ENCODE measurements around the gene TSPEAR.
A peak's percentile ranks its signal among the peaks of the same experiment; 100 is the strongest.

Gene TSPEAR

GRCh38 chr21:44517175-44517899 lies 194.0 kb downstream of the TSPEAR start:
- no peak overlapping the region for H3K4me3 ChIP-seq
- no peak overlapping the region for H3K4me2 ChIP-seq
- no peak overlapping the region for H3K9ac ChIP-seq
- H3K27ac ChIP-seq: no peak overlapping the region
- TF ChIP-seq Cebpa-rat (IDR thresholded peaks at IDR 0.05): no peak
- H4K20me1 ChIP-seq: peaks cover 0 to 6% (median 0%) of the 10 kb centered on the region in 11 experiments; a peak in 1 of 22 replicates
- H3K4me1 ChIP-seq: peaks cover 0 to 29% (median 21%) of the 10 kb centered on the region in 10 experiments; a peak in 17 of 20 replicates
- peaks cover 0 to 18% (median 0%) of the 10 kb centered on the region in 11 experiments; a peak in 3 of 22 replicates for H3K9me3 ChIP-seq (replicated peaks in 1 of 11)
- no peaks in the 10 kb centered on the region for H3K27me3 ChIP-seq
- no peaks in the 10 kb centered on the region for H3K36me3 ChIP-seq

GRCh38 chr21:44516828-44517174 lies 194.6 kb downstream of the TSPEAR start:
- Histone ChIP-seq H3K4me1 (peaks cover 0 to 29% (median 21%) of the 10 kb centered on the region in 10 experiments; a peak in 17 of 20 replicates), H3K27me3 (no peaks in the 10 kb centered on the region), H3K9ac (no peak overlapping the region), H4K20me1 (peaks cover 0 to 6% (median 0%) of the 10 kb centered on the region in 11 experiments; a peak in 1 of 22 replicates), H3K4me3 (no peak overlapping the region), H3K9me3 (replicated peaks in 1 of 11) (peaks cover 0 to 18% (median 0%) of the 10 kb centered on the region in 11 experiments; a peak in 3 of 22 replicates), H3K27ac (no peak overlapping the region), H3K4me2 (no peak overlapping the region), H3K36me3 (no peaks in the 10 kb centered on the region)
- no peak for TF ChIP-seq Cebpa-rat (IDR thresholded peaks at IDR 0.05)

GRCh38 chr21:44516342-44516741 lies 195.0 kb downstream of the TSPEAR start:
- Histone ChIP-seq H3K9ac (no peak overlapping the region), H3K36me3 (peaks cover 0 to 3% (median 0%) of the 10 kb centered on the region in 11 experiments; a peak in 1 of 22 replicates), H3K4me2 (peak overlapping the region in 4 of 11 experiments; percentile 68 to 78 (median 75); a peak in 3 of 22 replicates), H3K4me1 (peaks cover 0 to 29% (median 21%) of the 10 kb centered on the region in 10 experiments; a peak in 17 of 20 replicates), H4K20me1 (peaks cover 0 to 11% (median 0%) of the 10 kb centered on the region in 11 experiments; a peak in 1 of 22 replicates), H3K27me3 (no peaks in the 10 kb centered on the region), H3K4me3 (no peak overlapping the region), H3K9me3 (replicated peaks in 1 of 11) (peaks cover 0 to 18% (median 0%) of the 10 kb centered on the region in 11 experiments; a peak in 3 of 22 replicates), H3K27ac (no peak overlapping the region)
- no peak for TF ChIP-seq Cebpa-rat (IDR thresholded peaks at IDR 0.05)

- peak overlapping the region in 4 of 11 experiments; percentile 11 to 35 (median 18); a peak in 5 of 22 replicates for H3K9ac ChIP-seq
- no peaks in the 10 kb centered on the region for H3K27me3 ChIP-seq
- peaks cover 0 to 10% (median 0%) of the 10 kb centered on the region in 11 experiments; a peak in 1 of 22 replicates for H3K36me3 ChIP-seq
- peaks cover 0 to 18% (median 0%) of the 10 kb centered on the region in 11 experiments; a peak in 2 of 22 replicates for H4K20me1 ChIP-seq
- H3K4me2 ChIP-seq: peak overlapping the region in 9 of 11 experiments; percentile 43 to 84 (median 74); a peak in 18 of 22 replicates
- TF ChIP-seq Cebpa-rat (IDR thresholded peaks at IDR 0.05): peak in 1 of 11 experiments; percentile 1; a peak in 2 of 22 replicates
- peaks cover 0 to 18% (median 0%) of the 10 kb centered on the region in 11 experiments; a peak in 3 of 22 replicates for H3K9me3 ChIP-seq (replicated peaks in 1 of 11)
- H3K4me1 ChIP-seq: peaks cover 5 to 32% (median 24%) of the 10 kb centered on the region in 10 experiments
- peak overlapping the region in 6 of 11 experiments; percentile 18 to 57 (median 38); a peak in 10 of 22 replicates for H3K27ac ChIP-seq
- no peak overlapping the region for H3K4me3 ChIP-seq
Measured at GRCh38 chr21:44515359-44516165, 195.8 kb downstream of the TSPEAR start.

GRCh38 chr21:44514746-44515358 lies 196.5 kb downstream of the TSPEAR start:
- TF ChIP-seq Cebpa-rat (IDR thresholded peaks at IDR 0.05): peak in 3 of 11 experiments; percentile 22 to 62 (median 39); a peak in 2 of 22 replicates
- Histone ChIP-seq H3K4me2 (peak overlapping the region in 9 of 11 experiments; percentile 43 to 84 (median 74); a peak in 18 of 22 replicates), H4K20me1 (peaks cover 0 to 26% (median 0%) of the 10 kb centered on the region in 11 experiments; a peak in 2 of 22 replicates), H3K4me1 (peaks cover 10 to 39% (median 32%) of the 10 kb centered on the region in 10 experiments), H3K4me3 (no peak overlapping the region), H3K27ac (peak overlapping the region in 5 of 11 experiments; percentile 29 to 57 (median 43); a peak in 9 of 22 replicates), H3K27me3 (no peaks in the 10 kb centered on the region), H3K36me3 (peaks cover 0 to 10% (median 0%) of the 10 kb centered on the region in 11 experiments; a peak in 2 of 22 replicates), H3K9me3 (replicated peaks in 1 of 11) (peaks cover 0 to 18% (median 0%) of the 10 kb centered on the region in 11 experiments; a peak in 3 of 22 replicates), H3K9ac (peak overlapping the region in 4 of 11 experiments; percentile 11 to 35 (median 18); a peak in 5 of 22 replicates)

- Histone ChIP-seq H3K27ac (peak overlapping the region in 3 of 11 experiments; percentile 25 to 52 (median 39); a peak in 4 of 22 replicates), H3K4me1 (peaks cover 10 to 43% (median 34%) of the 10 kb centered on the region in 10 experiments), H4K20me1 (peaks cover 0 to 27% (median 0%) of the 10 kb centered on the region in 11 experiments; a peak in 2 of 22 replicates), H3K4me2 (peak overlapping the region in 9 of 11 experiments; percentile 43 to 84 (median 74); a peak in 14 of 22 replicates), H3K27me3 (no peaks in the 10 kb centered on the region), H3K4me3 (no peak overlapping the region), H3K36me3 (peaks cover 0 to 10% (median 0%) of the 10 kb centered on the region in 11 experiments; a peak in 2 of 22 replicates), H3K9ac (no peak overlapping the region), H3K9me3 (replicated peaks in 1 of 11) (peaks cover 0 to 12% (median 0%) of the 10 kb centered on the region in 11 experiments; a peak in 2 of 22 replicates)
- no peak for TF ChIP-seq Cebpa-rat (IDR thresholded peaks at IDR 0.05)
Measured at GRCh38 chr21:44514218-44514520, 197.2 kb downstream of the TSPEAR start.

GRCh38 chr21:44513389-44514217 lies 197.8 kb downstream of the TSPEAR start:
- no peak overlapping the region for H3K4me3 ChIP-seq
- H3K4me2 ChIP-seq: peak overlapping the region in 4 of 11 experiments; percentile 68 to 78 (median 76); a peak in 2 of 22 replicates

More at GRCh38 chr21:44513389-44514217, 197.8 kb downstream of the TSPEAR start:
- H3K27me3 ChIP-seq: no peaks in the 10 kb centered on the region
- H3K9me3 ChIP-seq (replicated peaks in 1 of 11): peaks cover 0 to 12% (median 0%) of the 10 kb centered on the region in 11 experiments; a peak in 2 of 22 replicates
- TF ChIP-seq Cebpa-rat (IDR thresholded peaks at IDR 0.05): no peak
- no peak overlapping the region for H3K9ac ChIP-seq
- peaks cover 10 to 43% (median 34%) of the 10 kb centered on the region in 10 experiments for H3K4me1 ChIP-seq
- H4K20me1 ChIP-seq: peaks cover 0 to 27% (median 0%) of the 10 kb centered on the region in 11 experiments; a peak in 2 of 22 replicates
- 0 out of 22 replicates have a peak overlapping the region, but pooled peaks of 1 of the 11 experiments have one; percentile 52 for H3K27ac ChIP-seq
- peaks cover 0 to 15% (median 4%) of the 10 kb centered on the region in 11 experiments; a peak in 7 of 22 replicates for H3K36me3 ChIP-seq

Measured in BLaER1 treated with 17β-estradiol and CSF1 and Interleukin-3, amounts not matched to agents 10 nM and 100 nM (cell line).